A172 (cell line): ENCODE results near the gene PAM. TPM values are rescaled to one million over a fixed set of nuclear protein-coding genes. Genes with fewer than 3 reads are reported as not detected.

Source experiments
- DNase-seq: peaks from one replicate; pipeline ENCODE4 v3.0.0-alpha.2; 2015; ENCODE audit warnings: low spot score
- total RNA-seq: library from RNA; depleted of rRNA; stranded (reverse); fragments of >200 nt; shearing (Covaris generic); gene quantifications from 2 replicates; pipeline ENCODE4 v1.2.3, GENCODE V29; 2014; rRNA removed

The PAM gene
- 190 and 218 TPM in 2 replicates for total RNA-seq

GRCh38 chr5:102754767-102755431 lies at the start of gene PAM:
Gene PAM (plus strand): TSS chr5:102755305. CDS start chr5:102866196, 110,891 bp downstream.
- peak; percentile 54 for DNase-seq

GRCh38 chr5:102711525-102712385 lies 43.4 kb upstream of the PAM start:
- DNase-seq = no peak

- DNase-seq = no peak
Measured at GRCh38 chr5:102713278-102713677, 41.8 kb upstream of the PAM start.

- DNase-seq = no peak
Measured at GRCh38 chr5:102713682-102714231, 41.3 kb upstream of the PAM start.

GRCh38 chr5:102715082-102715807 lies 39.9 kb upstream of the PAM start:
- DNase-seq = peak; percentile 68

GRCh38 chr5:102716017-102716416 lies 39.1 kb upstream of the PAM start:
- no peak for DNase-seq

GRCh38 chr5:102718819-102719218 lies 36.3 kb upstream of the PAM start:
- DNase-seq = peak; percentile 60

- no peak for DNase-seq
Measured at GRCh38 chr5:102719886-102720285, 35.2 kb upstream of the PAM start.

GRCh38 chr5:102720969-102721368 lies 34.1 kb upstream of the PAM start:
- DNase-seq = no peak

GRCh38 chr5:102722931-102723330 lies 32.2 kb upstream of the PAM start:
- DNase-seq = peak; percentile 85

GRCh38 chr5:102731693-102732092 lies 23.4 kb upstream of the PAM start:
- no peak for DNase-seq

GRCh38 chr5:102733534-102733933 lies 21.6 kb upstream of the PAM start:
- no peak for DNase-seq

- no peak for DNase-seq
Measured at GRCh38 chr5:102737161-102737560, 17.9 kb upstream of the PAM start.

- no peak for DNase-seq
Measured at GRCh38 chr5:102737805-102738469, 17.2 kb upstream of the PAM start.

GRCh38 chr5:102740515-102740914 lies 14.6 kb upstream of the PAM start:
- DNase-seq = no peak

- DNase-seq = no peak
Measured at GRCh38 chr5:102742215-102742614, 12.9 kb upstream of the PAM start.

- no peak for DNase-seq
Measured at GRCh38 chr5:102743900-102744299, 11.2 kb upstream of the PAM start.

- no peak for DNase-seq
Measured at GRCh38 chr5:102747386-102748166, 7.5 kb upstream of the PAM start.

GRCh38 chr5:102749416-102750030 lies 5.6 kb upstream of the PAM start:
- DNase-seq = peak; percentile 41

GRCh38 chr5:102750151-102750834 lies 4.8 kb upstream of the PAM start:
- DNase-seq = no peak
